NB4 (cell line): ENCODE measurements around the gene KIF2C.
"Not testable (repeated sequence)": the region's sequence is repeated elsewhere in the genome, so short reads cannot be mapped to it uniquely, and the experiment has no call there.

Source experiments
- DNase-seq: peaks from one replicate; pipeline ENCODE4 v3.0.0; 2010; ENCODE audit warnings: low read depth
- H3K4me3 ChIP-seq: one replicate; pipeline ENCODE4 v1.5.1; 2011; ENCODE audit warnings: mild to moderate bottlenecking, low read depth, low read length, moderate library complexity
- CTCF ChIP-seq: IDR thresholded peaks from one replicate; pipeline ENCODE4 v1.5.1; 2012; ENCODE audit warnings: low read depth, low read length
- MAX ChIP-seq: IDR thresholded peaks from 2 replicates; pipeline ENCODE4 v1.6.1; 2011; ENCODE audit warnings: low read depth, low read length
- MYC ChIP-seq: IDR thresholded peaks from 2 replicates; pipeline ENCODE4 v1.6.1; 2011; ENCODE audit warnings: low read depth, low read length
- POLR2A ChIP-seq: IDR thresholded peaks from 2 replicates; pipeline ENCODE4 v1.6.1; 2011; ENCODE audit warnings: mild to moderate bottlenecking; ENCODE audit not compliant: insufficient read length; ENCODE audit errors: extremely low read depth

KIF2C gene

GRCh38 chr1:44812822-44813543, 73.3 kb downstream of the KIF2C start:
- no peak for DNase-seq
- TF ChIP-seq CTCF (no peak), POLR2A (no peak), MYC (no peak), MAX (no peak)
- H3K4me3 ChIP-seq = no peak overlapping the region

GRCh38 chr1:44815926-44816325, 76.3 kb downstream of the KIF2C start:
- DNase-seq, H3K4me3 ChIP-seq: not testable (repeated sequence)

- no peak for DNase-seq
- H3K4me3 ChIP-seq = no peak overlapping the region
- TF ChIP-seq CTCF (no peak), POLR2A (no peak), MAX (no peak), MYC (no peak)
These were observed 77.7 kb downstream of the KIF2C start for GRCh38 chr1:44817307-44817706.
